CD14-positive monocyte (primary cell): ENCODE measurements around the gene PCAT6. TPM values are rescaled to one million over a fixed set of nuclear protein-coding genes. Genes with fewer than 3 reads are reported as not detected.

ENCODE experiments used
- DNase-seq, 3 donors: peaks; one replicate each; pipeline ENCODE4 v3.0.0-alpha.2; 2011 to 2022
- H2AFZ ChIP-seq: 2 replicates; pipeline ENCODE4 v1.6.0; 2012; ENCODE audit warnings: mild to moderate bottlenecking, low read depth, low read length, inconsistent platforms; ENCODE audit not compliant: insufficient read depth, poor library complexity, severe bottlenecking
- H3K27ac ChIP-seq, 2 donors: 1 replicate in 1 of 2; 2 replicates in 1 of 2; pipeline ENCODE4 v1.5.1; 2012 to 2013; ENCODE audit warnings: low read length in 2 of 2, control low read depth in 1 of 2, inconsistent platforms in 1 of 2, low read depth in 1 of 2, mild to moderate bottlenecking in 1 of 2
- H3K27me3 ChIP-seq, 2 donors: one replicate each; pipeline versions ENCODE4 v1.6.0 to v1.6.1; 2011 to 2013; ENCODE audit warnings: low read length in 2 of 2; ENCODE audit not compliant: control insufficient read depth in 2 of 2, insufficient read depth in 2 of 2
- H3K36me3 ChIP-seq, 2 donors: replicated peaks in 1 of 2; 1 replicate in 1 of 2; 2 replicates in 1 of 2; pipeline versions ENCODE4 v1.5.1 to v1.6.1; 2012 to 2013; ENCODE audit warnings: low read length in 2 of 2, control low read depth in 1 of 2, inconsistent platforms in 1 of 2, mild to moderate bottlenecking in 1 of 2; ENCODE audit not compliant: insufficient read depth in 2 of 2, control insufficient read depth in 1 of 2
- H3K4me1 ChIP-seq, 2 donors: 1 replicate in 1 of 2; 2 replicates in 1 of 2; pipeline versions ENCODE4 v1.5.1 to v1.6.1; 2012 to 2013; ENCODE audit warnings: low read length in 2 of 2, control low read depth in 1 of 2, inconsistent platforms in 1 of 2, mild to moderate bottlenecking in 1 of 2, moderate library complexity in 1 of 2; ENCODE audit not compliant: insufficient read depth in 2 of 2, control insufficient read depth in 1 of 2
- H3K4me2 ChIP-seq: replicated peaks from 2 replicates; pipeline ENCODE3; 2012; ENCODE audit warnings: low read length, moderate library complexity, mild to moderate bottlenecking; ENCODE audit not compliant: poor library complexity, severe bottlenecking; ENCODE audit errors: extremely low read depth
- H3K4me3 ChIP-seq, 3 experiments: fragments of 200-600 bp in 1 of 3; sonication (generic) in 1 of 3; replicated peaks in 1 of 3; 1 replicate in 2 of 3; 2 replicates in 1 of 3; pipeline ENCODE4 v1.5.1; 2011 to 2013; ENCODE audit warnings: low read length in 3 of 3, mild to moderate bottlenecking in 3 of 3, control low read depth in 2 of 3, low read depth in 2 of 3, inconsistent platforms in 1 of 3, moderate library complexity in 1 of 3
- H3K79me2 ChIP-seq: 2 replicates; pipeline ENCODE4 v1.6.0; 2012; ENCODE audit warnings: mild to moderate bottlenecking, control low read depth, inconsistent platforms, low read length, moderate library complexity; ENCODE audit not compliant: insufficient read depth
- H3K9ac ChIP-seq: 2 replicates; pipeline ENCODE4 v1.6.0; 2017; ENCODE audit warnings: low read length, mild to moderate bottlenecking; ENCODE audit not compliant: insufficient read depth, poor library complexity, severe bottlenecking
- H3K9me3 ChIP-seq, 2 donors: replicated peaks in 1 of 2; 1 replicate in 1 of 2; 2 replicates in 1 of 2; pipeline versions ENCODE4 v1.5.1 to v1.6.1; 2012 to 2013; ENCODE audit warnings: low read length in 2 of 2, control low read depth in 1 of 2; ENCODE audit not compliant: control insufficient read depth in 1 of 2, insufficient read depth in 1 of 2
- H4K20me1 ChIP-seq: 2 replicates; pipeline ENCODE4 v1.6.0; 2012; ENCODE audit warnings: mild to moderate bottlenecking, low read length, control low read depth, moderate library complexity; ENCODE audit not compliant: insufficient read depth
- H3K27ac Mint-ChIP-seq, 7 donors: one replicate each; pipeline ENCODE4 v1.8.0; 2020; ENCODE audit warnings: mild to moderate bottlenecking in 7 of 7, mixed read lengths in 7 of 7, moderate library complexity in 6 of 7, inconsistent platforms in 2 of 7
- H3K27me3 Mint-ChIP-seq, 3 donors: one replicate each; pipeline ENCODE4 v1.8.0; 2021 to 2022; ENCODE audit warnings: low read depth in 3 of 3, mild to moderate bottlenecking in 3 of 3, mixed read lengths in 3 of 3, moderate library complexity in 3 of 3, inconsistent platforms in 1 of 3
- H3K36me3 Mint-ChIP-seq, 2 donors: one replicate each; pipeline ENCODE4 v1.8.0; 2020; ENCODE audit warnings: mixed read lengths in 2 of 2, inconsistent platforms in 1 of 2, mild to moderate bottlenecking in 1 of 2
- H3K4me1 Mint-ChIP-seq: one replicate; pipeline ENCODE4 v1.8.0; 2020; ENCODE audit warnings: mild to moderate bottlenecking, mixed read lengths
- H3K4me3 Mint-ChIP-seq, 2 donors: one replicate each; pipeline ENCODE4 v1.8.0; 2020; ENCODE audit warnings: mild to moderate bottlenecking in 2 of 2, mixed read lengths in 2 of 2, moderate library complexity in 1 of 2
- H3K9me3 Mint-ChIP-seq, 7 donors: one replicate each; pipeline ENCODE4 v1.8.0; 2020 to 2022; ENCODE audit warnings: mixed read lengths in 7 of 7, mild to moderate bottlenecking in 6 of 7, moderate library complexity in 6 of 7, inconsistent platforms in 2 of 7
- WGBS: methylation state at CpG from one replicate; pipeline ENCODE4 v1.1.5; 2013; ENCODE audit warnings: missing lambda C conversion rate; ENCODE audit not compliant: insufficient coverage; 5-methylcytosine and 5-hydroxymethylcytosine counted together
- intact Hi-C, 2 donors: fragments of 100-400 bp; cut with micrococcal nuclease; formaldehyde crosslinking; loops; one replicate each; pipeline versions ENCODE4 v1.15.0 to v1.15.1; 2023
- polyA plus RNA-seq, 3 donors: library from polyadenylated mRNA; depleted of rRNA in 1 of 3; unstranded in 2 of 3; stranded (reverse) in 1 of 3; fragments of 300-500 nt in 2 of 3; fragments of >200 nt in 1 of 3; fragmentation: Illumina TruSeq in 2 of 3; gene quantifications; 1 replicate in 2 of 3; 2 replicates in 1 of 3; pipeline ENCODE4 v1.2.3, GENCODE V29; 2012 to 2021
- small RNA-seq: library from RNA; depleted of rRNA; stranded (forward); fragments of <200 nt; gene quantifications from one replicate; pipeline ENCODE3, GENCODE V24; 2012; ENCODE audit warnings: low read depth; ENCODE audit not compliant: insufficient read length
- TF ChIP-seq, protein P1 (sequence below): fragments of 200-600 bp; IDR thresholded peaks from one replicate; pipeline ENCODE4 v1.8.0; 2022; ENCODE audit warnings: antibody characterized with exemption, mild to moderate bottlenecking

PCAT6 gene
- polyA plus RNA-seq, 3 donors, result 1.0 TPM; not detected in 2

DNA sequence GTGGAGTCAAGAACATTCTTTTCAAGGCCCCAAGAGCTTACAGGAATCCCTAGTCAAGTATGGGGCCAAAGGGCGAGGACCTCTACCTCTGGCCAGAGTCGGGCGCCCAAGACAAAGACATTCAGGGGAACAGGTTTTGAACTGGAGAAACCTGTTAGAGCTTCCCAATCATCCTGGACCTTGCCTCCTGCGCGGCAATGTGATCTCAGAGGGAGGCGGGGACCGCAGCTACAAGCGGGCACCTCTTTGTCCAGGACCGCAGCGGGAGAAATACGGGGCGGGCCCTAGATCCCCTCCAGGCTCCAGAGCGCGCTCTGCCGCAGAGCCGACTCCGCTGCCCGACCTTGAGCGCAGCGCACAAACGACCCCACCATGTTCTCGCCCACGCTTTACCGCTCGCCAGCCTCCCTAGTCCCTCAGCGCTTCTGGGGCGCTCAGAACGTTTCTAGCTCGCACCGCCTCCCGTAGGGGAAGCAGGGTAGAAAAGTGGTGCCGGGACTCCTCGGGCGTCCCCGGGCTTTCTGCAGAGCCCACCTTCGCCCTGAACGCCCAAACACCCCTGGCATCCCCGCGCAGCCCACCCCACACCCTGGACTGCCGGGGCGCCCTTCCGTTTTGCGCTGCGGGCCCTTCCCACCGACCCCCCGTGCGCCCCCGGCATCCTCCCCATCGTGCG, 50.1 kb downstream of the PCAT6 start:
- Mint-ChIP-seq H3K27ac (peak overlapping the region in 3 of 7 donors; percentile 18 to 75 (median 33)), H3K4me1 (peaks cover 59% of the 10 kb centered on the region), H3K9me3 (peaks cover 0 to 2% (median 0%) of the 10 kb centered on the region in 7 donors), H3K27me3 (peaks cover 12 to 19% (median 16%) of the 10 kb centered on the region in 3 donors), H3K4me3 (peak overlapping the region; percentile 90 to 95), H3K36me3 (peaks cover 0 to 3% of the 10 kb centered on the region in 2 donors)
- peak in 1 of 3 donors; percentile 23 for DNase-seq
- H3K9ac ChIP-seq, result peak overlapping the region; percentile 53
- intact Hi-C loops, result loop anchor here in 1 of 2 donors (10.0 kb wide), 2 partner anchors 46 to 106 kb away; partner anchors contain the start of gene PCAT6
- H3K4me2 ChIP-seq, result peak overlapping the region; percentile 98
- H2AFZ ChIP-seq, result peak overlapping the region; percentile 90
- no peaks in the 10 kb centered on the region for H3K36me3 ChIP-seq
- no peaks in the 10 kb centered on the region for H4K20me1 ChIP-seq
- TF ChIP-seq, protein P1, sequence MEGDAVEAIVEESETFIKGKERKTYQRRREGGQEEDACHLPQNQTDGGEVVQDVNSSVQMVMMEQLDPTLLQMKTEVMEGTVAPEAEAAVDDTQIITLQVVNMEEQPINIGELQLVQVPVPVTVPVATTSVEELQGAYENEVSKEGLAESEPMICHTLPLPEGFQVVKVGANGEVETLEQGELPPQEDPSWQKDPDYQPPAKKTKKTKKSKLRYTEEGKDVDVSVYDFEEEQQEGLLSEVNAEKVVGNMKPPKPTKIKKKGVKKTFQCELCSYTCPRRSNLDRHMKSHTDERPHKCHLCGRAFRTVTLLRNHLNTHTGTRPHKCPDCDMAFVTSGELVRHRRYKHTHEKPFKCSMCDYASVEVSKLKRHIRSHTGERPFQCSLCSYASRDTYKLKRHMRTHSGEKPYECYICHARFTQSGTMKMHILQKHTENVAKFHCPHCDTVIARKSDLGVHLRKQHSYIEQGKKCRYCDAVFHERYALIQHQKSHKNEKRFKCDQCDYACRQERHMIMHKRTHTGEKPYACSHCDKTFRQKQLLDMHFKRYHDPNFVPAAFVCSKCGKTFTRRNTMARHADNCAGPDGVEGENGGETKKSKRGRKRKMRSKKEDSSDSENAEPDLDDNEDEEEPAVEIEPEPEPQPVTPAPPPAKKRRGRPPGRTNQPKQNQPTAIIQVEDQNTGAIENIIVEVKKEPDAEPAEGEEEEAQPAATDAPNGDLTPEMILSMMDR, result no peak
- peaks cover 0 to 12% of the 10 kb centered on the region in 2 donors for H3K27me3 ChIP-seq
- peak overlapping the region; percentile 32 to 83 (median 56) for H3K4me3 ChIP-seq
- peaks cover 18% of the 10 kb centered on the region for H3K79me2 ChIP-seq
- H3K4me1 ChIP-seq, result peaks cover 41 to 45% of the 10 kb centered on the region in 2 donors
- H3K27ac ChIP-seq, result no peak overlapping the region
- no peaks in the 10 kb centered on the region for H3K9me3 ChIP-seq
- WGBS, result 3% methylated on average over 40 of the region's 50 CpGs

Small RNA genes lying within 50 kb of the gene (small RNA-seq; reads per million reads assigned to genes)
- gene AC098934.3, result not detected

Other genes with a start within 250 kb of the PCAT6 start
- gene SYT2, start 100.5 kb upstream of the PCAT6 start, polyA plus RNA-seq, result not detected
- gene KDM5B, start 2.5 kb upstream of the PCAT6 start, polyA plus RNA-seq, result 10 to 100 TPM in 2 of 3 donors, 1 to 10 TPM in 1; 3.4 to 12.5 (median 10.6) TPM
- 10 to 100 TPM in 2 of 3 donors, 1 to 10 TPM in 1; 7.8 to 24.6 (median 22.8) TPM for gene RABIF, start 78.2 kb downstream of the PCAT6 start, polyA plus RNA-seq
- gene KLHL12, start 116.3 kb downstream of the PCAT6 start, polyA plus RNA-seq, result 10 to 100 TPM; 20.7 to 36.7 (median 21.9) TPM
- gene ADIPOR1, start 147.4 kb downstream of the PCAT6 start, polyA plus RNA-seq, result 100 to 1,000 TPM; 140 to 216 (median 197) TPM
- 10 to 100 TPM; 49.7 to 70.5 (median 65.0) TPM for gene CYB5R1, start 156.3 kb downstream of the PCAT6 start, polyA plus RNA-seq
- gene TMEM183A, start 196.4 kb downstream of the PCAT6 start, polyA plus RNA-seq, result 10 to 100 TPM; 60.5 to 84.9 (median 70.0) TPM
- 1 to 10 TPM in 1 of 3 donors, under 1 TPM in 2; 0.52 to 1.0 (median 0.97) TPM for gene PPFIA4, start 215.5 kb downstream of the PCAT6 start, polyA plus RNA-seq